ENCODE data around the gene HACL1.
"Not testable (repeated sequence)": the region's sequence is repeated elsewhere in the genome, so short reads cannot be mapped to it uniquely, and the experiment has no call there.

HACL1 gene

DNA sequence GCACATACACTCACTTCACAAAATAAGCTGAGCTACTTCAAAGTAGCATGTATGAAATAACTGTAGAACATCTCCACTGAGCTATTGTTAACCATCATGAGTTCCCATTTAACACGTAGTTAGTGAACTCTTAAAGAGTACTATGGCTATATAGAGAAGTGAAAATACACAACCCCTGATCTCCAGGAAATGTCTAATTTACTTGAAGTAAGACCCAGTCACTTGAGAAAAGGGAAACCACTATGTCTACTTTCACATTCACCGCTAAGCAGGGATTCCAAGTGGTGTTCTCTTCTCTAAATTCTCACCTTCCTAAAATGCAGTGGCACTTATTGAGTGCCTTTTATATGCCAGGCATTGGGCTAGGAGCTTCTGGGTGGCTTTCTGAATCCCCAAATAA, 44.9 kb downstream of the HACL1 start:
- Histone ChIP-seq H3K4me1 (ENCODE audit: control insufficient read depth in 2 of 2, insufficient read depth in 2 of 2, low read length in 2 of 2) (peaks cover 0 to 3% of the 10 kb centered on the region in 2 donors), H3K9me3 (ENCODE audit: control insufficient read depth in 2 of 2, low read length in 2 of 2) (no peaks in the 10 kb centered on the region), H3K36me3 (ENCODE audit: control insufficient read depth in 2 of 2, insufficient read depth in 2 of 2, low read length in 2 of 2) (peaks cover 2 to 10% of the 10 kb centered on the region in 2 donors), H3K4me3 (ENCODE audit: low read length in 2 of 2) (no peak overlapping the region), H3K27me3 (ENCODE audit: control insufficient read depth in 2 of 2, insufficient read depth in 2 of 2, low read length in 2 of 2) (no peaks in the 10 kb centered on the region), H3K27ac (ENCODE audit: low read depth in 2 of 2, low read length in 2 of 2) (no peak overlapping the region), H3K9ac (ENCODE audit: low read depth in 1 of 2, low read length in 2 of 2) (no peak overlapping the region)

- H3K27ac ChIP-seq (ENCODE audit: low read depth in 2 of 2, low read length in 2 of 2): no peak overlapping the region
- H3K4me1 ChIP-seq (ENCODE audit: control insufficient read depth in 2 of 2, insufficient read depth in 2 of 2, low read length in 2 of 2): peaks cover 0 to 3% of the 10 kb centered on the region in 2 donors
- H3K9ac ChIP-seq (ENCODE audit: low read depth in 1 of 2, low read length in 2 of 2): no peak overlapping the region
- peaks cover 0 to 8% of the 10 kb centered on the region in 2 donors for H3K36me3 ChIP-seq (ENCODE audit: control insufficient read depth in 2 of 2, insufficient read depth in 2 of 2, low read length in 2 of 2)
- H3K4me3 ChIP-seq (ENCODE audit: low read length in 2 of 2): no peak overlapping the region
- no peaks in the 10 kb centered on the region for H3K9me3 ChIP-seq (ENCODE audit: control insufficient read depth in 2 of 2, low read length in 2 of 2)
- no peaks in the 10 kb centered on the region for H3K27me3 ChIP-seq (ENCODE audit: control insufficient read depth in 2 of 2, insufficient read depth in 2 of 2, low read length in 2 of 2)
These were observed 47.6 kb downstream of the HACL1 start for GRCh38 chr3:15553749-15554148.

- Histone ChIP-seq H3K4me3 (ENCODE audit: low read length in 2 of 2) (no peak overlapping the region), H3K4me1 (ENCODE audit: control insufficient read depth in 2 of 2, insufficient read depth in 2 of 2, low read length in 2 of 2) (no peaks in the 10 kb centered on the region), H3K27me3 (ENCODE audit: control insufficient read depth in 2 of 2, insufficient read depth in 2 of 2, low read length in 2 of 2) (no peaks in the 10 kb centered on the region), H3K9me3 (ENCODE audit: control insufficient read depth in 2 of 2, low read length in 2 of 2) (no peaks in the 10 kb centered on the region), H3K9ac (ENCODE audit: low read depth in 1 of 2, low read length in 2 of 2) (no peak overlapping the region), H3K27ac (ENCODE audit: low read depth in 2 of 2, low read length in 2 of 2) (no peak overlapping the region), H3K36me3 (ENCODE audit: control insufficient read depth in 2 of 2, insufficient read depth in 2 of 2, low read length in 2 of 2) (peaks cover 0 to 6% of the 10 kb centered on the region in 2 donors)
These were observed 49.5 kb downstream of the HACL1 start for GRCh38 chr3:15551902-15552301.

DNA sequence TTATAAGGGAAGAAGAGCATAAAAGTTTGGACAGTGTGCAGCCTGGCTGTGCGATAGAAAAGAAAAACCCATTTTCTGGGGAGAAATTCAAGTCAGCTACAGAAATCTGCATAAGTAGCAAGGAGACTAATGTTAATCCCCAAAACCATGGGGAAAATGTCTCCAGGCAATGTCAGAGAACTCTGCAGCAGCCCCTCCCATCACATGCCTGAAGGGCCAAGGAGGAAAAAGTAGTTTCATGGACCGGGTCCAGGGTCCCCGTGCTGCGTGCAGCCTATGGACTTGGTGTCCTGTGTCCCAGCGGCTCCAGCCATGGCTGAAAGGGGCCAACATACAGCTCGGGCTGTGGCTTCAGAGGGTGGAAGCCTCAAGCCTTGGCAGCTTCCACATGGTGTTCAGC, 51.5 kb downstream of the HACL1 start:
- no peak overlapping the region for H3K27ac ChIP-seq (ENCODE audit: low read depth in 2 of 2, low read length in 2 of 2)
- no peak overlapping the region for H3K4me3 ChIP-seq (ENCODE audit: low read length in 2 of 2)
- no peak overlapping the region for H3K9ac ChIP-seq (ENCODE audit: low read depth in 1 of 2, low read length in 2 of 2)
- no peaks in the 10 kb centered on the region for H3K9me3 ChIP-seq (ENCODE audit: control insufficient read depth in 2 of 2, low read length in 2 of 2)
- no peaks in the 10 kb centered on the region for H3K27me3 ChIP-seq (ENCODE audit: control insufficient read depth in 2 of 2, insufficient read depth in 2 of 2, low read length in 2 of 2)
- H3K36me3 ChIP-seq (ENCODE audit: control insufficient read depth in 2 of 2, insufficient read depth in 2 of 2, low read length in 2 of 2): peaks cover 0 to 6% of the 10 kb centered on the region in 2 donors
- H3K4me1 ChIP-seq (ENCODE audit: control insufficient read depth in 2 of 2, insufficient read depth in 2 of 2, low read length in 2 of 2): no peaks in the 10 kb centered on the region

DNA sequence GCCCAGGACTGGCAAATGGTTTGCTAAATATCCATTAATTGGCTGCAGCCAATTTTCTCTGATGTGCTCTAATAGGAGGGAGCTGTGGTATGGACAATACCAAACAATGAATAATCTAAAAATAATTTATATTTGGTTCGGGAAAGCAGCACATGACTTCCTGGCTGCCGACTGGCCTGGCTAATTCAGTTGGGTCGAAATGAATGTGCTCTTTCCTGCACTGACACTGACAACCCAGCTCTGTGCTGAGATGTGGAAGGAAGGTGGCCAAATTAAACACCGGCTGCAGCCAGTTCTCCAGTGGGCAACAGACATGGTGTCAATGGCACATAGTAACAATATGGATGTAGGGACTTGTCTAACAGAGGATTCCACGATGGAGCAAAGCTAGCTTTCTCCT, 58.8 kb downstream of the HACL1 start:
- H3K27me3 ChIP-seq (ENCODE audit: control insufficient read depth in 2 of 2, insufficient read depth in 2 of 2, low read length in 2 of 2): no peaks in the 10 kb centered on the region
- no peak overlapping the region for H3K4me3 ChIP-seq (ENCODE audit: low read length in 2 of 2)
- no peaks in the 10 kb centered on the region for H3K4me1 ChIP-seq (ENCODE audit: control insufficient read depth in 2 of 2, insufficient read depth in 2 of 2, low read length in 2 of 2)
- no peaks in the 10 kb centered on the region for H3K36me3 ChIP-seq (ENCODE audit: control insufficient read depth in 2 of 2, insufficient read depth in 2 of 2, low read length in 2 of 2)
- H3K9ac ChIP-seq (ENCODE audit: low read depth in 1 of 2, low read length in 2 of 2): no peak overlapping the region
- no peaks in the 10 kb centered on the region for H3K9me3 ChIP-seq (ENCODE audit: control insufficient read depth in 2 of 2, low read length in 2 of 2)
- no peak overlapping the region for H3K27ac ChIP-seq (ENCODE audit: low read depth in 2 of 2, low read length in 2 of 2)

DNA sequence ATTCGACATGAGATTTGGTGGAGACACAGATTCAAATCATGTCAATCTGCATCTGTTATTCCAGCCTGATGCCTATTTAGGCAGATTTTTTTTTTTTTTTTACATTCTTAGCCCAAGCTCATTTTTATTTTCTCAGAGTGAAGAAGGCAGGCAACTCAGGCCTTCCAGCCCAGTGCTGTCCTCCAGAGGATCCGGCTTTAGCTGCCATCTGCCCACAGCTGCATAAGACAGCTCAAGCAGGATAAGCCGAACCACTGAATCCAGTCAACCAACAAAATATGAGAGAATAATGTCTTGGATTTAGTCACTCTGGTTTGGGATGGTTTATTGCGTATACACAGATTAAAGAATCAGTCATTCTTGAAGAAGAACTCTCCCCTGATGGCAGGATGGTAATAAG, 60.0 kb downstream of the HACL1 start:
- Histone ChIP-seq H3K27me3 (ENCODE audit: control insufficient read depth in 2 of 2, insufficient read depth in 2 of 2, low read length in 2 of 2) (no peaks in the 10 kb centered on the region), H3K4me3 (ENCODE audit: low read length in 2 of 2) (no peak overlapping the region), H3K27ac (ENCODE audit: low read depth in 2 of 2, low read length in 2 of 2) (no peak overlapping the region), H3K36me3 (ENCODE audit: control insufficient read depth in 2 of 2, insufficient read depth in 2 of 2, low read length in 2 of 2) (no peaks in the 10 kb centered on the region), H3K4me1 (ENCODE audit: control insufficient read depth in 2 of 2, insufficient read depth in 2 of 2, low read length in 2 of 2) (no peaks in the 10 kb centered on the region), H3K9ac (ENCODE audit: low read depth in 1 of 2, low read length in 2 of 2) (no peak overlapping the region), H3K9me3 (ENCODE audit: control insufficient read depth in 2 of 2, low read length in 2 of 2) (no peaks in the 10 kb centered on the region)

- H3K9me3 ChIP-seq (ENCODE audit: control insufficient read depth in 2 of 2, low read length in 2 of 2): no peaks in the 10 kb centered on the region
- no peak overlapping the region for H3K27ac ChIP-seq (ENCODE audit: low read depth in 2 of 2, low read length in 2 of 2)
- no peak overlapping the region for H3K9ac ChIP-seq (ENCODE audit: low read depth in 1 of 2, low read length in 2 of 2)
- no peak overlapping the region for H3K4me3 ChIP-seq (ENCODE audit: low read length in 2 of 2)
- no peaks in the 10 kb centered on the region for H3K27me3 ChIP-seq (ENCODE audit: control insufficient read depth in 2 of 2, insufficient read depth in 2 of 2, low read length in 2 of 2)
- no peaks in the 10 kb centered on the region for H3K36me3 ChIP-seq (ENCODE audit: control insufficient read depth in 2 of 2, insufficient read depth in 2 of 2, low read length in 2 of 2)
- H3K4me1 ChIP-seq (ENCODE audit: control insufficient read depth in 2 of 2, insufficient read depth in 2 of 2, low read length in 2 of 2): no peaks in the 10 kb centered on the region
These were observed 62.3 kb downstream of the HACL1 start for GRCh38 chr3:15539066-15539465.

- Histone ChIP-seq H3K9me3 (ENCODE audit: control insufficient read depth in 2 of 2, low read length in 2 of 2) (no peaks in the 10 kb centered on the region), H3K9ac (ENCODE audit: low read depth in 1 of 2, low read length in 2 of 2) (no peak overlapping the region), H3K27me3 (ENCODE audit: control insufficient read depth in 2 of 2, insufficient read depth in 2 of 2, low read length in 2 of 2) (no peaks in the 10 kb centered on the region), H3K4me1 (ENCODE audit: control insufficient read depth in 2 of 2, insufficient read depth in 2 of 2, low read length in 2 of 2) (no peaks in the 10 kb centered on the region), H3K4me3 (ENCODE audit: low read length in 2 of 2) (no peak overlapping the region), H3K27ac (ENCODE audit: low read depth in 2 of 2, low read length in 2 of 2) (no peak overlapping the region), H3K36me3 (ENCODE audit: control insufficient read depth in 2 of 2, insufficient read depth in 2 of 2, low read length in 2 of 2) (no peaks in the 10 kb centered on the region)
These were observed 63.0 kb downstream of the HACL1 start for GRCh38 chr3:15538345-15538744.

DNA sequence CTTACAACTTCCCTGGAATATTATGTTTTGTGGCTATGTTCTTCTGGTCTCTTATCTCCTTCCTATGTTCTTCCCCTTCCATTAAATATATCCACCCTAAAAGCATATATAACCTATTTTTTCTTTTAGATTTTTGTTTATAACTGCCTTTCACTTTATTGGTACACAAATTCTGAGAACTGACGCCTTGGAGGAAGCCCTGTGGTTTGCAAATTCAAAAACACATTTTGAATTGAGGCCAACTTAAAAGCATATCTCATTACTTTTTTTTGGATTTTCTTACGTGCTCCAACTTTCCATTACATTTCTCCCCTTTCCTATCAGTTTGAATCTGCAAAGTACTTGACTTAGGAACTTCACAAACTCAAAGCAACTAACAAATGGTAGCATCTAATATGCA, 64.5 kb downstream of the HACL1 start:
- Histone ChIP-seq H3K9ac (ENCODE audit: low read depth in 1 of 2, low read length in 2 of 2) (no peak overlapping the region), H3K9me3 (ENCODE audit: control insufficient read depth in 2 of 2, low read length in 2 of 2) (no peaks in the 10 kb centered on the region), H3K36me3 (ENCODE audit: control insufficient read depth in 2 of 2, insufficient read depth in 2 of 2, low read length in 2 of 2) (no peaks in the 10 kb centered on the region), H3K4me3 (ENCODE audit: low read length in 2 of 2) (no peak overlapping the region), H3K27ac (ENCODE audit: low read depth in 2 of 2, low read length in 2 of 2) (no peak overlapping the region), H3K4me1 (ENCODE audit: control insufficient read depth in 2 of 2, insufficient read depth in 2 of 2, low read length in 2 of 2) (no peaks in the 10 kb centered on the region), H3K27me3 (ENCODE audit: control insufficient read depth in 2 of 2, insufficient read depth in 2 of 2, low read length in 2 of 2) (no peaks in the 10 kb centered on the region)

DNA sequence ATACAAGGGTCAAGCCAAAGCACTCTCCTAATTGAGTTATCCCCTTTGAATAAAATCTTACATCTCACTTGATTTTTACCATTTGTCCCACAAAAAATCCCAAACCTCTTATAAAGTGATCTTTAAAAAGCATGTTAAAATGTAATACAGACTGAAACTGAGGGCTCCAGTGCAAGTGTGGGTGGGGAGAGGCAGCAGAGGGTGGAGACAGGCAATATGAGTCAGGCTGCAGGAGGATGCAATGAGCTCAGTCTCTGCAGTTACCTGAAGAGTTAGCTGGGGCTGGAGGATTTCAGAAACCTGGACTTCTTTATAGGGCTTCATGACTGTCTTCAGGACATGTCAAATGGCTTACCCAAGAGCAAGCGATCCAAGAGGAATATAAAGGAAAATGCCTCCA, 65.6 kb downstream of the HACL1 start:
- Histone ChIP-seq H3K4me1 (ENCODE audit: control insufficient read depth in 2 of 2, insufficient read depth in 2 of 2, low read length in 2 of 2) (no peaks in the 10 kb centered on the region), H3K9ac (ENCODE audit: low read depth in 1 of 2, low read length in 2 of 2) (no peak overlapping the region), H3K36me3 (ENCODE audit: control insufficient read depth in 2 of 2, insufficient read depth in 2 of 2, low read length in 2 of 2) (no peaks in the 10 kb centered on the region), H3K27me3 (ENCODE audit: control insufficient read depth in 2 of 2, insufficient read depth in 2 of 2, low read length in 2 of 2) (no peaks in the 10 kb centered on the region), H3K4me3 (ENCODE audit: low read length in 2 of 2) (no peak overlapping the region), H3K27ac (ENCODE audit: low read depth in 2 of 2, low read length in 2 of 2) (no peak overlapping the region), H3K9me3 (ENCODE audit: control insufficient read depth in 2 of 2, low read length in 2 of 2) (no peaks in the 10 kb centered on the region)

GRCh38 chr3:15532614-15533013, 68.8 kb downstream of the HACL1 start:
- not testable (repeated sequence) for H3K36me3 ChIP-seq (ENCODE audit: control insufficient read depth in 2 of 2, insufficient read depth in 2 of 2, low read length in 2 of 2); H3K9ac ChIP-seq (ENCODE audit: low read depth in 1 of 2, low read length in 2 of 2); H3K4me3 ChIP-seq (ENCODE audit: low read length in 2 of 2); H3K9me3 ChIP-seq (ENCODE audit: control insufficient read depth in 2 of 2, low read length in 2 of 2); H3K27ac ChIP-seq (ENCODE audit: low read depth in 2 of 2, low read length in 2 of 2); H3K27me3 ChIP-seq (ENCODE audit: control insufficient read depth in 2 of 2, insufficient read depth in 2 of 2, low read length in 2 of 2); H3K4me1 ChIP-seq (ENCODE audit: control insufficient read depth in 2 of 2, insufficient read depth in 2 of 2, low read length in 2 of 2)

Data from mucosa of rectum (tissue), 2 donors.